ENCODE data around the gene FRMD5. TPM values are rescaled to one million over a fixed set of nuclear protein-coding genes. Genes with fewer than 3 reads are reported as not detected.
A peak's percentile ranks its signal among the peaks of the same experiment; 100 is the strongest.

Gene FRMD5
- total and polyA plus RNA-seq, 2 donors from 2014 or later, result 0.32 to 0.41 TPM

- no peak overlapping the region for H3K4me3 ChIP-seq (ENCODE audit: low read length in 3 of 3)
- H3K4me1 ChIP-seq (ENCODE audit: control insufficient read depth in 2 of 3, insufficient read depth in 2 of 3, low read depth in 1 of 3, low read length in 3 of 3), result no peaks in the 10 kb centered on the region
- no peaks in the 10 kb centered on the region for H3K36me3 ChIP-seq (ENCODE audit: control insufficient read depth in 2 of 3, insufficient read depth in 3 of 3, low read length in 3 of 3)
- FAIRE-seq, result no peak
- intact Hi-C loops (cut with DNase I), result no loop called here
- no peaks in the 10 kb centered on the region for H3K9me3 ChIP-seq (ENCODE audit: control insufficient read depth in 2 of 3, insufficient read depth in 1 of 3, low read length in 3 of 3)
- TF ChIP-seq CTCF (IDR thresholded peaks at IDR 0.05; ENCODE audit: borderline replicate concordance, extremely low read depth, insufficient read depth), result no peak
- H3K27ac ChIP-seq (ENCODE audit: low read depth in 2 of 2, low read length in 2 of 2), result no peak overlapping the region
- H3K9ac ChIP-seq (ENCODE audit: low read length in 3 of 3), result no peak overlapping the region
- no peak for DNase-seq
- H3K27me3 ChIP-seq (ENCODE audit: control insufficient read depth, insufficient read depth, low read length), result no peaks in the 10 kb centered on the region
These were observed 166.7 kb downstream of the FRMD5 start for GRCh38 chr15:44028349-44028748.

GRCh38 chr15:44024155-44024554, 170.9 kb downstream of the FRMD5 start:
- DNase-seq (no peak), FAIRE-seq (no peak)
- H3K4me1 ChIP-seq (ENCODE audit: control insufficient read depth in 2 of 3, insufficient read depth in 2 of 3, low read depth in 1 of 3, low read length in 3 of 3), result no peaks in the 10 kb centered on the region
- H3K27me3 ChIP-seq (ENCODE audit: control insufficient read depth, insufficient read depth, low read length), result no peaks in the 10 kb centered on the region
- H3K36me3 ChIP-seq (ENCODE audit: control insufficient read depth in 2 of 3, insufficient read depth in 3 of 3, low read length in 3 of 3), result no peaks in the 10 kb centered on the region
- no peak for TF ChIP-seq CTCF (IDR thresholded peaks at IDR 0.05; ENCODE audit: borderline replicate concordance, extremely low read depth, insufficient read depth)
- intact Hi-C loops (cut with DNase I), result no loop called here
- H3K27ac ChIP-seq (ENCODE audit: low read depth in 2 of 2, low read length in 2 of 2), result no peak overlapping the region
- no peaks in the 10 kb centered on the region for H3K9me3 ChIP-seq (ENCODE audit: control insufficient read depth in 2 of 3, insufficient read depth in 1 of 3, low read length in 3 of 3)
- no peak overlapping the region for H3K4me3 ChIP-seq (ENCODE audit: low read length in 3 of 3)
- no peak overlapping the region for H3K9ac ChIP-seq (ENCODE audit: low read length in 3 of 3)

GRCh38 chr15:44023176-44023575, 171.9 kb downstream of the FRMD5 start:
- FAIRE-seq, result no peak
- Histone ChIP-seq H3K4me1 (ENCODE audit: control insufficient read depth in 2 of 3, insufficient read depth in 2 of 3, low read depth in 1 of 3, low read length in 3 of 3) (no peaks in the 10 kb centered on the region), H3K9ac (ENCODE audit: low read length in 3 of 3) (no peak overlapping the region), H3K27ac (ENCODE audit: low read depth in 2 of 2, low read length in 2 of 2) (no peak overlapping the region), H3K9me3 (ENCODE audit: control insufficient read depth in 2 of 3, insufficient read depth in 1 of 3, low read length in 3 of 3) (no peaks in the 10 kb centered on the region), H3K36me3 (ENCODE audit: control insufficient read depth in 2 of 3, insufficient read depth in 3 of 3, low read length in 3 of 3) (no peaks in the 10 kb centered on the region), H3K27me3 (ENCODE audit: control insufficient read depth, insufficient read depth, low read length) (no peaks in the 10 kb centered on the region), H3K4me3 (ENCODE audit: low read length in 3 of 3) (no peak overlapping the region)
- no peak for DNase-seq
- no peak for TF ChIP-seq CTCF (IDR thresholded peaks at IDR 0.05; ENCODE audit: borderline replicate concordance, extremely low read depth, insufficient read depth)
- intact Hi-C loops (cut with DNase I), result no loop called here

- no peaks in the 10 kb centered on the region for H3K9me3 ChIP-seq (ENCODE audit: control insufficient read depth in 2 of 3, insufficient read depth in 1 of 3, low read length in 3 of 3)
- H3K27me3 ChIP-seq (ENCODE audit: control insufficient read depth, insufficient read depth, low read length), result no peaks in the 10 kb centered on the region
- H3K36me3 ChIP-seq (ENCODE audit: control insufficient read depth in 2 of 3, insufficient read depth in 3 of 3, low read length in 3 of 3), result no peaks in the 10 kb centered on the region
- no peak for TF ChIP-seq CTCF (IDR thresholded peaks at IDR 0.05; ENCODE audit: borderline replicate concordance, extremely low read depth, insufficient read depth)
- H3K9ac ChIP-seq (ENCODE audit: low read length in 3 of 3), result no peak overlapping the region
- H3K27ac ChIP-seq (ENCODE audit: low read depth in 2 of 2, low read length in 2 of 2), result no peak overlapping the region
- H3K4me3 ChIP-seq (ENCODE audit: low read length in 3 of 3), result no peak overlapping the region
- FAIRE-seq (no peak), DNase-seq (peak in 2 of 5 donors; percentile 49 to 66)
- intact Hi-C loops (cut with DNase I), result no loop called here
- H3K4me1 ChIP-seq (ENCODE audit: control insufficient read depth in 2 of 3, insufficient read depth in 2 of 3, low read depth in 1 of 3, low read length in 3 of 3), result no peaks in the 10 kb centered on the region
These were observed 176.9 kb downstream of the FRMD5 start for GRCh38 chr15:44018151-44018550.
